HL-60 (cell line): Measurements from ENCODE around the gene OR2S2.

Experiments
- DNase-seq, 2 experiments: peaks; one replicate each; pipeline ENCODE4 v3.0.0-alpha.2; 2010 to 2020; ENCODE audit warnings: low read depth in 1 of 2, low spot score in 1 of 2
- H3K27ac ChIP-seq: fragments of 250-450 bp; sonication (Bioruptor Pico); replicated peaks from 2 replicates; pipeline ENCODE4 v1.5.1; 2020; ENCODE audit warnings: mild to moderate bottlenecking, moderate library complexity
- H3K27me3 ChIP-seq: fragments of 250-450 bp; sonication (Bioruptor Pico); 2 replicates; pipeline ENCODE4 v1.5.1; 2021; ENCODE audit warnings: mild to moderate bottlenecking, moderate library complexity; ENCODE audit not compliant: insufficient read depth, poor library complexity, severe bottlenecking
- H3K4me3 ChIP-seq: replicated peaks from 2 replicates; pipeline ENCODE4 v1.5.1; 2011; ENCODE audit warnings: mild to moderate bottlenecking, control low read depth, low read length; ENCODE audit not compliant: insufficient read depth
- GABPA ChIP-seq: IDR thresholded peaks from 2 replicates; pipeline ENCODE4 v1.6.1; 2012; ENCODE audit warnings: low read depth
- POLR2AphosphoS5 ChIP-seq: IDR thresholded peaks from 2 replicates; pipeline ENCODE4 v1.6.1; 2012; ENCODE audit warnings: low read depth
- SPI1 ChIP-seq: IDR thresholded peaks from 2 replicates; pipeline ENCODE4 v1.6.1; 2012; ENCODE audit warnings: low read depth, mild to moderate bottlenecking, borderline replicate concordance
- TF ChIP-seq, protein P1 (sequence below): IDR thresholded peaks from one replicate; pipeline ENCODE4 v1.5.1; 2011; ENCODE audit warnings: low read length, control low read depth, inconsistent platforms; ENCODE audit not compliant: insufficient read depth
- TF ChIP-seq, protein P2 (sequence below): IDR thresholded peaks from 2 replicates; pipeline ENCODE4 v1.6.1; 2012; ENCODE audit warnings: low read depth; ENCODE audit not compliant: insufficient replicate concordance

Gene OR2S2

DNA sequence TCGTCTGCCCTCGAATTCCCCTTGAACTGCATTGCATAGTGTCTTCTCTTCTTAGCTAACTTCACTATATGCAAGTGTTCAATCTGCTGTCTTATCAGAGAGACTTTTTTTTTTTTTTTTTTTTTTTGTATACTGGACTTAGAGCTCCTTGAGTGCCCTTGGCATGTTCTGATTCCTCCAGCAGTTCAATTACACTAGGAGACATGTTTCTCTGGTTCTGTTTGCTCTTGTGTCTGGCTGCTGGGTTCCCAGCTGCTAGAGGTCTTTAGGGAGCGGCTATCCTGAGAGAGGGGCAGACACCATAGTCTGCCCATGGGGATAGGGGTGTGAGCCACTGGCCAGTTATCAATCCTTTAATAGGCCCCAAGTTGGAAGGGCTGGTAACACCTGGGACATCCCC, 13.1 kb downstream of the OR2S2 start:
- TF ChIP-seq, protein P1, sequence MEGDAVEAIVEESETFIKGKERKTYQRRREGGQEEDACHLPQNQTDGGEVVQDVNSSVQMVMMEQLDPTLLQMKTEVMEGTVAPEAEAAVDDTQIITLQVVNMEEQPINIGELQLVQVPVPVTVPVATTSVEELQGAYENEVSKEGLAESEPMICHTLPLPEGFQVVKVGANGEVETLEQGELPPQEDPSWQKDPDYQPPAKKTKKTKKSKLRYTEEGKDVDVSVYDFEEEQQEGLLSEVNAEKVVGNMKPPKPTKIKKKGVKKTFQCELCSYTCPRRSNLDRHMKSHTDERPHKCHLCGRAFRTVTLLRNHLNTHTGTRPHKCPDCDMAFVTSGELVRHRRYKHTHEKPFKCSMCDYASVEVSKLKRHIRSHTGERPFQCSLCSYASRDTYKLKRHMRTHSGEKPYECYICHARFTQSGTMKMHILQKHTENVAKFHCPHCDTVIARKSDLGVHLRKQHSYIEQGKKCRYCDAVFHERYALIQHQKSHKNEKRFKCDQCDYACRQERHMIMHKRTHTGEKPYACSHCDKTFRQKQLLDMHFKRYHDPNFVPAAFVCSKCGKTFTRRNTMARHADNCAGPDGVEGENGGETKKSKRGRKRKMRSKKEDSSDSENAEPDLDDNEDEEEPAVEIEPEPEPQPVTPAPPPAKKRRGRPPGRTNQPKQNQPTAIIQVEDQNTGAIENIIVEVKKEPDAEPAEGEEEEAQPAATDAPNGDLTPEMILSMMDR, result no peak
- TF ChIP-seq POLR2AphosphoS5, result no peak
- TF ChIP-seq SPI1, result no peak
- TF ChIP-seq, protein P2, sequence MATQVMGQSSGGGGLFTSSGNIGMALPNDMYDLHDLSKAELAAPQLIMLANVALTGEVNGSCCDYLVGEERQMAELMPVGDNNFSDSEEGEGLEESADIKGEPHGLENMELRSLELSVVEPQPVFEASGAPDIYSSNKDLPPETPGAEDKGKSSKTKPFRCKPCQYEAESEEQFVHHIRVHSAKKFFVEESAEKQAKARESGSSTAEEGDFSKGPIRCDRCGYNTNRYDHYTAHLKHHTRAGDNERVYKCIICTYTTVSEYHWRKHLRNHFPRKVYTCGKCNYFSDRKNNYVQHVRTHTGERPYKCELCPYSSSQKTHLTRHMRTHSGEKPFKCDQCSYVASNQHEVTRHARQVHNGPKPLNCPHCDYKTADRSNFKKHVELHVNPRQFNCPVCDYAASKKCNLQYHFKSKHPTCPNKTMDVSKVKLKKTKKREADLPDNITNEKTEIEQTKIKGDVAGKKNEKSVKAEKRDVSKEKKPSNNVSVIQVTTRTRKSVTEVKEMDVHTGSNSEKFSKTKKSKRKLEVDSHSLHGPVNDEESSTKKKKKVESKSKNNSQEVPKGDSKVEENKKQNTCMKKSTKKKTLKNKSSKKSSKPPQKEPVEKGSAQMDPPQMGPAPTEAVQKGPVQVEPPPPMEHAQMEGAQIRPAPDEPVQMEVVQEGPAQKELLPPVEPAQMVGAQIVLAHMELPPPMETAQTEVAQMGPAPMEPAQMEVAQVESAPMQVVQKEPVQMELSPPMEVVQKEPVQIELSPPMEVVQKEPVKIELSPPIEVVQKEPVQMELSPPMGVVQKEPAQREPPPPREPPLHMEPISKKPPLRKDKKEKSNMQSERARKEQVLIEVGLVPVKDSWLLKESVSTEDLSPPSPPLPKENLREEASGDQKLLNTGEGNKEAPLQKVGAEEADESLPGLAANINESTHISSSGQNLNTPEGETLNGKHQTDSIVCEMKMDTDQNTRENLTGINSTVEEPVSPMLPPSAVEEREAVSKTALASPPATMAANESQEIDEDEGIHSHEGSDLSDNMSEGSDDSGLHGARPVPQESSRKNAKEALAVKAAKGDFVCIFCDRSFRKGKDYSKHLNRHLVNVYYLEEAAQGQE, result no peak
- TF ChIP-seq GABPA, result no peak
- Histone ChIP-seq H3K4me3 (no peak overlapping the region), H3K27me3 (no peaks in the 10 kb centered on the region), H3K27ac (no peak overlapping the region)
- DNase-seq, result no peak

DNA sequence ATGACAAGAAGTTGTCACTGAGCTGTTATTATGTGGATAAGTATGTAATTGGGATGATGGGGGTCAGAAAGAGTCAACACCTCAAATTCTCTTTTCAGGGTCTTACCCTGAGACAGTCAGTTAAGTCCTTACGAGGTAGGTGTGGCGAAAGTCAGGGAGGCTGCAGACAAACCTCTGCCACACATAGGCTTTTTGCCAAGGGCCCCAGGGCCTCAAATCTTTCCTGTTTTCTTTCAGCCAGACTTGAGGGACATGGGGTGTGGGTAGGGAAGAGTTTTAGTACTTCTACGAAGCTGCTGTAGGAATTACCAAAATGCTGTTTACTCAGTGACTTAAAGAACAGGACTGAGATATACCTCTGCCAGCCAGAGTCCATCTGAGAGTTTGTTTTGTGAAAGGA, 13.8 kb downstream of the OR2S2 start:
- Histone ChIP-seq H3K4me3 (no peak overlapping the region), H3K27ac (no peak overlapping the region), H3K27me3 (no peaks in the 10 kb centered on the region)
- TF ChIP-seq POLR2AphosphoS5 (no peak), SPI1 (no peak), GABPA (no peak)
- TF ChIP-seq, protein P2, result no peak
- TF ChIP-seq, protein P1, result no peak
- DNase-seq, result no peak

DNA sequence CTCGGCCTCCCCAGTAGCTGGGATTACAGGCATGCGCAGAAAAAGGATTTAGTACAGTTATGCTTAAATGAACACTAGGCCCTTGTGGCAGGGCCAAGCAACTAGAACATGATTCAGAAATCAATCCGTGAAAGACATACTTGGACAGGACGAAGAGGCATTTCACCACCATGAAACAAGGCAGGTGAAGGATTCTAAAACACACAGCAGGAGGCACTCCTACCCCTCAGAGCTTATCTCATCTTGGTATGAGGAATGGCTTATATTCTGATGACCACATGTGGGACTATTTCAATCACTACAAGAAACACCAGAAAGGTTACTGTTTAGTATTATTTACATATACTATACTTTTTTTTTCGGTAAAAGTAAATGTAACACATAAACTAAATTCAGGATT, 15.7 kb downstream of the OR2S2 start:
- DNase-seq, result no peak

More for the DNA sequence above, 15.7 kb downstream of the OR2S2 start:
- Histone ChIP-seq H3K4me3 (no peak overlapping the region), H3K27ac (no peak overlapping the region), H3K27me3 (no peaks in the 10 kb centered on the region)
- TF ChIP-seq SPI1 (no peak), POLR2AphosphoS5 (no peak), GABPA (no peak)
- TF ChIP-seq, protein P1, result no peak
- TF ChIP-seq, protein P2, result no peak
